ENCODE measurements around the gene DPH1. TPM values are rescaled to one million over a fixed set of nuclear protein-coding genes. Genes with fewer than 3 reads are reported as not detected.
A peak's percentile ranks its signal among the peaks of the same experiment; 100 is the strongest.

The DPH1 gene
- total RNA-seq, 4 donors from 2014 or later, result 27.4 to 41.8 (median 38.3) TPM

DNA sequence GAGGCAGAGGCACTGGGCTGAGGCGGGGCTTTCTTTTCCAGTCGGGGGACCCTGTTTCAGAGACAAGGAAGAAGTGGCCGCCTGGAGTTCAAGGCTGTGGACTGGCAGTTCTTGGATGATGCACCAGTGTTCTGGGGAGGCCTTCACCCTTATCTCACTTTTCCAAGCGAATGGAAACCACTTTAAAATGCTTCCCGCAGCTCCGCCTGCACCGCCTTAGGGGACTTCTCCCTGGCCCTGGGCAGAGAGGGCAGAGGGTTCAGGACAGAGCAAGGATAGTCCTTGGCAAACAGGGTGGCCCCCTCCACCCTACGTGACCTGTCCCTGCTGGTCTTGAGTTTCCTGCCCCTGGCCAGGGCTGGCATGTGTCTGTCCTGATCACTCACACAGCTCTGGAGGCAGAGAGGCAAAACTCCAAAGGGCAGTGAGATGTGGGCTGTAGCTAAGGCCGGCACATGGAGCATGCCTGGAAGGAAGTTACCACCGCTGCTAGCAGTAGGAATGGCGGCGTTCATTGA, 25.5 kb upstream of the DPH1 start:
- 82% methylated on average over 11 of the region's 12 CpGs for WGBS
- Histone ChIP-seq H3K27me3 (no peaks in the 10 kb centered on the region), H3K4me1 (peaks cover 10 to 12% (median 11%) of the 10 kb centered on the region in 4 donors), H3K4me3 (no peak overlapping the region), H3K27ac (replicated peaks in 1 of 4) (no peak overlapping the region), H3K9me3 (no peaks in the 10 kb centered on the region), H3K36me3 (no peaks in the 10 kb centered on the region)
- no peak for DNase-seq (ENCODE audit: extremely low spot score)
- intact Hi-C loops (cut with DNase I), result no loop called here
- no peak for TF ChIP-seq POLR2A (IDR thresholded peaks at IDR 0.05; ENCODE audit: low read depth)
- TF ChIP-seq EP300 (IDR thresholded peaks at IDR 0.05), result no peak
- TF ChIP-seq, protein P1, sequence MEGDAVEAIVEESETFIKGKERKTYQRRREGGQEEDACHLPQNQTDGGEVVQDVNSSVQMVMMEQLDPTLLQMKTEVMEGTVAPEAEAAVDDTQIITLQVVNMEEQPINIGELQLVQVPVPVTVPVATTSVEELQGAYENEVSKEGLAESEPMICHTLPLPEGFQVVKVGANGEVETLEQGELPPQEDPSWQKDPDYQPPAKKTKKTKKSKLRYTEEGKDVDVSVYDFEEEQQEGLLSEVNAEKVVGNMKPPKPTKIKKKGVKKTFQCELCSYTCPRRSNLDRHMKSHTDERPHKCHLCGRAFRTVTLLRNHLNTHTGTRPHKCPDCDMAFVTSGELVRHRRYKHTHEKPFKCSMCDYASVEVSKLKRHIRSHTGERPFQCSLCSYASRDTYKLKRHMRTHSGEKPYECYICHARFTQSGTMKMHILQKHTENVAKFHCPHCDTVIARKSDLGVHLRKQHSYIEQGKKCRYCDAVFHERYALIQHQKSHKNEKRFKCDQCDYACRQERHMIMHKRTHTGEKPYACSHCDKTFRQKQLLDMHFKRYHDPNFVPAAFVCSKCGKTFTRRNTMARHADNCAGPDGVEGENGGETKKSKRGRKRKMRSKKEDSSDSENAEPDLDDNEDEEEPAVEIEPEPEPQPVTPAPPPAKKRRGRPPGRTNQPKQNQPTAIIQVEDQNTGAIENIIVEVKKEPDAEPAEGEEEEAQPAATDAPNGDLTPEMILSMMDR (IDR thresholded peaks at IDR 0.05), result no peak
- TF ChIP-seq POLR2AphosphoS5 (IDR thresholded peaks at IDR 0.05), result no peak

DNA sequence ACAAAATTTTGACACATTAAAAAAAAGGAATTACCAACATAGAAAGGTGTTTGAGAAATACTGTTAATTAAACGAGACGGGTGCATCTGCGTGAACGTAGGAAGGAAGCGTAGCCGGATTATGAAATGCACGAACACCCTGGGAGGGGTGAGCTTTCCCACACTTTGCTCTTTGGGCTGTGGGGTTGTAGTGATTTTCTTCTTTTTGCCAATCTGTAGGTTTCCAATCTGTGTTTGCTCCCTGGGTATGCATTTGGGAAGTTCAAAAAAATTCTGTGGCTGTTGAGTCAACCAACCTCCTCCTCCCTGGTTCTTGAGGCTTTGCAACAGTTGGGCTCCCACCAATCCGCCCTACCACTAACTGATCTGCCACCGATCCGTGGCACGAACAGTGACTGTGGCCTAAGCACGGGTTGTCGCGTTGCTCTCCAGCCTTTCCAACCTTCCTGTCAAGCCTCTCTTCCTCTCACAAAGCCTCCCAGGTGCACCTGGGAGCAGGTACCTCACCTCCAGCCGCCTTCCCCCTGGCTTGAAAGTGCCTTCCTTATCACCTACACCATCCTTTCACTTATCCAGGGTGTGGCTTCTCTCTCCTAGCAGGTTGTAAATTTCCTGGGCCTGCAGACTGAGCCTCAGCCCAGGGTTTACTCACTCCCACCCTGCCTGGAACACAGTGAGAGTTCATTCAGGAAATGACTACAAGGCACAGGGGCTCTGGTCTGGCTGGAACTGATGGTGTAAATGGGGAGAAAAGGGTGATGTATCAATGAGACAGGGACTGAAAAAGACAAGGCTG, 21.4 kb upstream of the DPH1 start:
- peaks cover 0 to 14% (median 10%) of the 10 kb centered on the region in 4 donors for H3K4me1 ChIP-seq
- no peak overlapping the region for H3K4me3 ChIP-seq
- TF ChIP-seq POLR2A (IDR thresholded peaks at IDR 0.05; ENCODE audit: low read depth), result no peak
- no peak for TF ChIP-seq POLR2AphosphoS5 (IDR thresholded peaks at IDR 0.05)
- no peak for TF ChIP-seq EP300 (IDR thresholded peaks at IDR 0.05)
- TF ChIP-seq, protein P1 (IDR thresholded peaks at IDR 0.05), result no peak
- DNase-seq (ENCODE audit: extremely low spot score), result no peak
- peaks cover 0 to 3% (median 0%) of the 10 kb centered on the region in 4 donors for H3K27me3 ChIP-seq
- no peak overlapping the region for H3K27ac ChIP-seq (replicated peaks in 1 of 4)
- 84% methylated on average over 15 of the region's 15 CpGs for WGBS
- H3K36me3 ChIP-seq, result no peaks in the 10 kb centered on the region
- no peaks in the 10 kb centered on the region for H3K9me3 ChIP-seq
- intact Hi-C loops (cut with DNase I), result no loop called here

DNA sequence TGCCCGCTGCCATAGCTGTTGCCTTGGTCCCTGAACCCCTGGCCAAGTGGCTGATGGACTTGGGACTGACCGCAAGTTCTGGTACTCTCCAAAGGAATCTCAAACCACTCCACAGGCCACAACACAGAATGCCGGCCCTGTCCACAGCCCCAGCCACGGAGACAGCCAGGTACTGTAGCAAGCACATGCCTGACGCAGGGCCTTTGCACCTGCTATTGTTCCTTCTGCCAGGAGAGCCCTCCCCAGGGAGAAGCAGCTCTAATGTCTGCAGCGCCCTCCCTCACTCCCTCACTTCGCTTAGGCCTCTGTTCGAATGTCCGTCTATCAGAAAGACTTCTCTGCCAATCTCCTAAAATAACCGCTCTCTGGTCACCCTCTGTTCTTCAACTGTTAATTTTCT, 20.2 kb upstream of the DPH1 start:
- WGBS, result 99% methylated on average over 5 of the region's 10 CpGs
- Histone ChIP-seq H3K9me3 (no peaks in the 10 kb centered on the region), H3K27me3 (peaks cover 0 to 3% (median 0%) of the 10 kb centered on the region in 4 donors), H3K4me3 (no peak overlapping the region), H3K4me1 (peaks cover 0 to 14% (median 10%) of the 10 kb centered on the region in 4 donors), H3K27ac (replicated peaks in 1 of 4) (no peak overlapping the region), H3K36me3 (no peaks in the 10 kb centered on the region)
- no peak for DNase-seq (ENCODE audit: extremely low spot score)
- intact Hi-C loops (cut with DNase I), result no loop called here
- TF ChIP-seq POLR2AphosphoS5 (IDR thresholded peaks at IDR 0.05) (no peak), EP300 (IDR thresholded peaks at IDR 0.05) (no peak), POLR2A (IDR thresholded peaks at IDR 0.05; ENCODE audit: low read depth) (no peak)
- TF ChIP-seq, protein P1 (IDR thresholded peaks at IDR 0.05), result no peak

DNA sequence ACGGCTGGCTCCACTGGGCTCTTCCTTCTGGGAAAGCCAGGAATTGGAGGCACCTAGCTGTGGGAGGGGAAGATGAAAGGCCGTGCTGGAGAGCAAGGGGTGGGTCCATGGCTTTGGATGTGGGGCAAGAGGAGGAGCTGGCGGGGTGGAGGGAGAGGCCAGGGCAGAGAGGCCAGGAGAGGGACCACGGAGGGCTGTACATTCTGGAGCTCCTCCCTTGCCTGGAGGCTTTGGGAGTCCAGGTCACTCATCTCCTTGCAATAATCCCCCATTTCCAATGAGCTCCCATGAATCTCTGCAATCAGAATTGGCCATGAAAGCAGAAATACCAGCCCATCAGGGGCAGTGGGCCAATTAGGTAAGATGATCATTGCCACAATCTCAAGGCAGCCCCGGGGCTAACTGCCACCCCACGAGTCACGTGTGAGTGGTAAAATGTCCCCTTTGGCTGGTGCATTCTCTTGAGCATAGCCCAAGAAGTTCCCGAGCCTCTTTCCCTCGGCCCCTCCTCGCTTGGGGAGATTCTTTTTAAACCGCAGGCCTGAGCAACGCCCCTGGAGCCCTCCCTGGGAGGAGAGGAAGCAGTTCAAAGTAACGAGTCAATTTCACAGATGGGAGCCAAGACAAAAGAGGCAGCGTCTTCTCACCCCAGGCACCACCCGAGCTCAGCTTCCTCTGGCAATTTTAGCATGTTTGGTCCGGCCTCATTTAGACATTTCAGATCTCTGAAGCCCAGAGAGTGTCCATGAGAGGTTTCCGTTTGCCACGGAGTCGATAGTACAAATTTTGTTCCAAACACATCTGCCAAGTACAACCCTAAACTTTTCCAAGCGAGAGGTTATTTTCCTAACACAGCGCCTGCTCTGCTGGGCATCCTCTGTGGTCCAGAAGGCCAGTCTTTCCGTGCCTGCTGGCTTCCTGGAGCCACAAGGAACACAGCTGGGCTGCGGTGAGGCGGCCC, 18.3 kb upstream of the DPH1 start:
- WGBS, result 52% methylated on average over 15 of the region's 24 CpGs
- H3K27me3 ChIP-seq, result peaks cover 0 to 8% (median 0%) of the 10 kb centered on the region in 4 donors
- H3K4me3 ChIP-seq, result peak overlapping the region in 1 of 4 donors; percentile 14
- H3K4me1 ChIP-seq, result peaks cover 0 to 14% (median 10%) of the 10 kb centered on the region in 4 donors
- DNase-seq (ENCODE audit: extremely low spot score), result no peak
- H3K36me3 ChIP-seq, result no peaks in the 10 kb centered on the region
- H3K9me3 ChIP-seq, result no peaks in the 10 kb centered on the region
- H3K27ac ChIP-seq (replicated peaks in 1 of 4), result peak overlapping the region in 3 of 4 donors; percentile 13 to 66 (median 54)
- TF ChIP-seq POLR2A (IDR thresholded peaks at IDR 0.05; ENCODE audit: low read depth) (no peak), EP300 (IDR thresholded peaks at IDR 0.05) (no peak), POLR2AphosphoS5 (IDR thresholded peaks at IDR 0.05) (no peak)
- TF ChIP-seq, protein P1 (IDR thresholded peaks at IDR 0.05), result no peak
- intact Hi-C loops (cut with DNase I), result no loop called here

All from esophagus muscularis mucosa (tissue), 4 donors.